ENCODE results near the gene PRPF40B. TPM values are rescaled to one million over a fixed set of nuclear protein-coding genes. Genes with fewer than 3 reads are reported as not detected.

PRPF40B gene
- total and polyA plus RNA-seq, 8 donors = 11.2 to 58.3 (median 15.0) TPM

DNA sequence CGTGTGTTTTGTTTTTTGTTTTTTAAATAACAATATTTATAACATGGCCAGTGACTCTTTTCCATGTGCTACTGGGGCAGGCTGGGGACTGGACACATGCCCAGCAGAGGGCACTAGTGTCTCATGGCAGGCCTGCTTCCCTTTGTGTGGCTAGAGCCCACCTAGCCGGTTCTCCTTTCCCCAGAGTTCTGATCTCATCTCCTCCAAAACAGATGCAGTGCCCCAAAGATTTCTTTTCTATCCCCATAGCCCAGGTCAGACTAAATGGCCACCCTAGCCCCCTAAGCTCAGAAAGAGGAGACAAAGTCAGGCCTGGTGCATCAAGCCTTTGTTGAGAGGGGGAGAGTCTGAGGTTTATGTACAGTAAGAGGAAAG is 21.2 kb downstream of the PRPF40B start:
- no peak for FAIRE-seq
- WGBS, 2 donors = 21 to 23% methylated on average over 2 of the region's 2 CpGs

GRCh38 chr12:49645146-49646039 is 22.0 kb downstream of the PRPF40B start:
- DNase-seq (peak in 1 of 6 donors; percentile 46), ATAC-seq (no peak), FAIRE-seq (no peak)
- no peaks in the 10 kb centered on the region for H3K4me1 ChIP-seq
- no peaks in the 10 kb centered on the region for H3K27me3 ChIP-seq
- no peak for TF ChIP-seq CTCF (IDR thresholded peaks at IDR 0.05)
- 85 to 90% methylated on average over 6 of the region's 6 CpGs for WGBS, 2 donors
- no peak overlapping the region for H3K4me3 ChIP-seq
- no peak overlapping the region for H3K27ac ChIP-seq
- H3K36me3 ChIP-seq = peaks cover 0 to 11% (median 0%) of the 10 kb centered on the region in 3 donors
- H3K9me3 ChIP-seq = no peaks in the 10 kb centered on the region
- intact Hi-C loops (cut with DNase I) = loop anchor here (5.0 to 10.0 kb wide), 2 partner anchors 59 to 62 kb away; partner anchors contain the start of gene FMNL3 (in 3 of the 3)

More for the DNA sequence above, 21.2 kb downstream of the PRPF40B start:
- no peaks in the 10 kb centered on the region for H3K4me1 ChIP-seq
- H3K27ac ChIP-seq = no peak overlapping the region
- H3K4me3 ChIP-seq = no peak overlapping the region
- DNase-seq = peak in 5 of 6 donors; percentile 36 to 75 (median 67)
- intact Hi-C loops (cut with DNase I) = loop anchor here in 1 of 3 donors (10.0 kb wide), 1 partner anchor 60 kb away; the partner anchor contains the start of gene FMNL3
- TF ChIP-seq CTCF (IDR thresholded peaks at IDR 0.05) = peak; percentile 54 to 93 (median 82)
- no peaks in the 10 kb centered on the region for H3K27me3 ChIP-seq
- peak; percentile 61 to 91 (median 88) for ATAC-seq
- H3K9me3 ChIP-seq = no peaks in the 10 kb centered on the region
- peaks cover 0 to 11% (median 0%) of the 10 kb centered on the region in 3 donors for H3K36me3 ChIP-seq

DNA sequence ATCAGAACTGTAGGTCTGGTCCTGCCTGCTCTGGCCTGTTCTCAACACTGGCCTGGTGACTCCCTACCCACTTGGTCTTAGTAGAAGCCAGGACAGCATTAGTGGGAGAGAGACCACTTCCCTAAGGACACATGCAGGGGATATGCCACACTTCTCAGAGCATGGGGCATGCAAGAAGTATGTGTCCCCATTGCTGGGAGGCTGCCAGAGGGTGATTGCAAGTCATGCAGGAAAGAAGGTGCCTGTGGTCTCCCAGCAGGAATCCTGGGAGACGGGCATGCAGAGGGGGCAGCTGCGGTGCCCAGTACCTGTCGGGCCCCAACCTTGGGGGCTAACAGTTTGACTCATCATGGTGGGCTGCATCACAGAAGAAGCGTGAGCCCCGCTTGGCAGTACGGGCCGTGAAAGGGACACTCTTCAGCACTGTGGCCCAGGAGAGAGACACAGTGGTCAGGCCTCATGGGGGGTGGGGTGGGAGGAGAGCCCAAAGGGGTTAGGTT is 23.0 kb downstream of the PRPF40B start:
- H3K9me3 ChIP-seq = no peaks in the 10 kb centered on the region
- peaks cover 0 to 11% (median 0%) of the 10 kb centered on the region in 3 donors for H3K36me3 ChIP-seq
- H3K4me1 ChIP-seq = no peaks in the 10 kb centered on the region
- intact Hi-C loops (cut with DNase I) = loop anchor here (5.0 to 10.0 kb wide), 2 partner anchors 58 to 61 kb away; partner anchors contain the start of gene FMNL3 (in 3 of the 3)
- TF ChIP-seq CTCF (IDR thresholded peaks at IDR 0.05) = no peak
- H3K27ac ChIP-seq = no peak overlapping the region
- no peaks in the 10 kb centered on the region for H3K27me3 ChIP-seq
- WGBS, 2 donors = 93 to 94% methylated on average over 7 of the region's 7 CpGs
- no peak for ATAC-seq
- DNase-seq = peak in 1 of 6 donors; percentile 51
- no peak overlapping the region for H3K4me3 ChIP-seq
- FAIRE-seq = no peak

DNA sequence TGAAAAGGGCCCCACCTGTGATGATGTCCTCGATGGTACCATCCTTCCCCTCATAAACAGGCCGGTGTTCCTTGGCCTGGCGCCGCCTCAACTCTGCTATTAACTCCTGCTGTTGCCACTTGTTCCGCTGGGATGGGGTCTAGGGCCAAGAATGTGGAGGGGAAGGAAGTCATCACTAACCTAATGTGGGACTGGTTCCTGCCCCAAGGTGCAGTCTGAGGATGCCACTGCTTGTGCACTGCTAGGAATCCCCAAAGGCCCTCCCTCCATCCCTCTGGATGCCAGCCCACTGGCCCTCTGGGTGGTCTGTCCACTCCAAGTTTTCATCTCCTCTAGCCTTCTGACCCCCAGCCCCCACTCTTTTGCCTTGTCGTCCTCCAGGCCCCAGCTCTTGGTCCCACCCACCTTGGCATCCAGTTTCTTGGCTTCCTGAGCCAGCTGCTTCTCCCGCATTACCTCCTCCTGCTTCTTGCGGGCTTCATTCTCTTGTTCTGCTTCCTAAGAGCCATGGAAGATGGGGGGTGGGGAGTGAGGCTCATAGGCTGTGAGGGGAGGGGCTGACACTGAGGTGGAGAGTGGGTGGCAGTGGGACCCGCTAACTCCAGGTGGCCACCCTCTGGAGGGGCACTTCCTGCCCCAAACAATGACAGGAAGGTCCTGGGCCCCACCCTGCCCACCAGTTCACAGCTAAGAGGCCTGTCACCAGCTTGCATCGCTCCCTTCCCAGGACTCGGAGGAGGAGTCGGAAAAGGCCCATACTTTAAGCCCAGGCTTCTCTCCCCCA is 23.7 kb downstream of the PRPF40B start:
- no peak for TF ChIP-seq CTCF (IDR thresholded peaks at IDR 0.05)
- intact Hi-C loops (cut with DNase I) = loop anchor here (5.0 to 10.0 kb wide), 2 partner anchors 58 to 60 kb away; partner anchors contain the start of gene FMNL3 (in 3 of the 3)
- no peaks in the 10 kb centered on the region for H3K4me1 ChIP-seq
- DNase-seq = peak in 1 of 6 donors; percentile 43
- no peak overlapping the region for H3K27ac ChIP-seq
- peaks cover 0 to 11% (median 0%) of the 10 kb centered on the region in 3 donors for H3K36me3 ChIP-seq
- no peaks in the 10 kb centered on the region for H3K27me3 ChIP-seq
- no peak overlapping the region for H3K4me3 ChIP-seq
- ATAC-seq = no peak
- WGBS, 2 donors = 88 to 91% methylated on average over 12 of the region's 12 CpGs
- FAIRE-seq = no peak
- H3K9me3 ChIP-seq = no peaks in the 10 kb centered on the region
